DOHH2 (cell line): ENCODE results near the gene CSTB.

Experiments used
- CTCF ChIP-seq: fragments of 200-600 bp; sonication (generic); IDR thresholded peaks from one replicate; pipeline ENCODE4 v1.5.1; 2014; ENCODE audit warnings: antibody characterized with exemption, mild to moderate bottlenecking, low read depth, low read length; ENCODE audit not compliant: poor library complexity, severe bottlenecking
- EZH2phosphoT487 ChIP-seq: fragments of 200-600 bp; sonication (generic); IDR thresholded peaks from 2 replicates; pipeline ENCODE4 v1.6.1; 2017; ENCODE audit warnings: borderline replicate concordance, mild to moderate bottlenecking, antibody characterized with exemption, low read length, moderate library complexity, mixed read lengths

GRCh38 chr21:43752758-43753438 lies 23.2 kb downstream of the CSTB start:
- TF ChIP-seq CTCF = no peak
- no peak for TF ChIP-seq EZH2phosphoT487
